Sigmoid colon (tissue), 7 donors: Measurements from ENCODE around the gene TENM4. TPM values are rescaled to one million over a fixed set of nuclear protein-coding genes. Genes with fewer than 3 reads are reported as not detected.
"Not testable (repeated sequence)": the region's sequence is repeated elsewhere in the genome, so short reads cannot be mapped to it uniquely, and the experiment has no call there.

ENCODE experiments used
- DNase-seq: peaks from one replicate; pipeline ENCODE4 v3.0.0-alpha.2; 2019
- H3K27ac ChIP-seq, 4 donors: fragments of 200-600 bp; sonication (generic); one replicate each; pipeline ENCODE4 v1.5.1; 2016 to 2019; ENCODE audit warnings: mild to moderate bottlenecking in 1 of 4
- H3K27me3 ChIP-seq, 3 donors: fragments of 200-600 bp; sonication (generic); one replicate each; pipeline ENCODE4 v1.5.1; 2019; ENCODE audit warnings: mild to moderate bottlenecking in 1 of 3
- H3K36me3 ChIP-seq, 4 donors: fragments of 200-600 bp; sonication (generic); one replicate each; pipeline ENCODE4 v1.5.1; 2016 to 2019
- H3K4me1 ChIP-seq, 4 donors: fragments of 200-600 bp; sonication (generic); one replicate each; pipeline ENCODE4 v1.5.1; 2017 to 2019
- H3K4me3 ChIP-seq, 4 donors: fragments of 200-600 bp; sonication (generic); one replicate each; pipeline ENCODE4 v1.5.1; 2017 to 2019; ENCODE audit warnings: mild to moderate bottlenecking in 2 of 4, moderate library complexity in 1 of 4
- H3K9me3 ChIP-seq, 4 donors: fragments of 200-600 bp in 3 of 4; sonication (generic) in 3 of 4; one replicate each; pipeline versions ENCODE4 v1.5.1 to v1.6.1; 2013 to 2019
- EP300 ChIP-seq, 4 donors: sonication (generic); formaldehyde crosslinking; IDR thresholded peaks; one replicate each; pipeline ENCODE4 v1.6.1; 2017; ENCODE audit warnings: antibody characterized with exemption in 4 of 4
- POLR2A ChIP-seq, 2 donors: fragments of 450-650 bp; IDR thresholded peaks; one replicate each; pipeline ENCODE4 v1.6.1; 2016; ENCODE audit warnings: antibody characterized with exemption in 2 of 2, mild to moderate bottlenecking in 2 of 2, moderate library complexity in 2 of 2
- POLR2AphosphoS5 ChIP-seq, 4 donors: sonication (generic); formaldehyde crosslinking; IDR thresholded peaks; one replicate each; pipeline ENCODE4 v1.6.1; 2017; ENCODE audit warnings: antibody characterized with exemption in 4 of 4
- WGBS, 2 donors: extraction: QIAGEN DNeasy Blood & Tissue Kit; methylation state at CpG; one replicate each; pipeline ENCODE4 v1.1.7; 2013; 5-methylcytosine and 5-hydroxymethylcytosine counted together
- intact Hi-C: fragments of 100-400 bp; cut with DNase I; formaldehyde crosslinking; loops from one replicate; pipeline ENCODE4 v1.15.1; 2023
- polyA plus RNA-seq, 3 donors: library from polyadenylated mRNA; stranded (reverse); fragments of 200-250 nt; gene quantifications; one replicate each; pipeline ENCODE4 v1.2.3, GENCODE V29; 2013
- total RNA-seq, 4 donors: library from RNA; depleted of rRNA; stranded (reverse); fragments of >200 nt; gene quantifications; one replicate each; pipeline ENCODE4 v1.1.0, GENCODE V29; 2016
- TF ChIP-seq, protein P1 (sequence below), 4 experiments: fragments of 450-650 bp in 3 of 4; fragments of 200-600 bp in 1 of 4; IDR thresholded peaks; one replicate each; pipeline ENCODE4 v1.5.1; 2016 to 2019; ENCODE audit warnings: antibody characterized with exemption in 4 of 4, mild to moderate bottlenecking in 3 of 4, moderate library complexity in 2 of 4
- donor health status: healthy with polysubstance abuse.
- donor health status: Bipolar disorder and iron deficiency.
- donor health status: healthy.

The TENM4 gene
- total and polyA plus RNA-seq, 7 donors = 0.23 to 14.6 (median 1.9) TPM; not detected in 1

DNA sequence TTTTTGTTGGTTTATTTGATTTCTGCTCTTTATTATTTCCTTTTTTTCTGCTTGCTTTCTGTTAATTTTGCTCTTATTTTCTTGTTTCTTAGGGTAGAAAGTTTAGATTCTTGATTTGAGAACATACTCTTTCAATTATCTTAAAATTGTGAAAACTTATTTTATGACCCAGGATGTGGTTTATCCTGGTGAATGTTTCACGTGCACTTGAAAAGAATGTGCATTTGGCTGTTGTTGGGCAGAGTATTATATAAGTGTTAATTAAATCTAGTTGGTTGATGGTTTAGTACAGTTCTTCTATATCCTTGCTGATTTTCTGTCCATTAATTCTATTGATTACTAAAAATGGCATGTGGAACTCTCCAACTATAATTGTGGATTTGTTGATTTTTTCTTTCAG is 799.3 kb downstream of the TENM4 start:
- 10 to 13% methylated on average over 1 of the region's 1 CpG for WGBS, 2 donors
- no peak overlapping the region for H3K27ac ChIP-seq
- no peak overlapping the region for H3K4me3 ChIP-seq
- H3K9me3 ChIP-seq = no peaks in the 10 kb centered on the region
- TF ChIP-seq, protein P1, sequence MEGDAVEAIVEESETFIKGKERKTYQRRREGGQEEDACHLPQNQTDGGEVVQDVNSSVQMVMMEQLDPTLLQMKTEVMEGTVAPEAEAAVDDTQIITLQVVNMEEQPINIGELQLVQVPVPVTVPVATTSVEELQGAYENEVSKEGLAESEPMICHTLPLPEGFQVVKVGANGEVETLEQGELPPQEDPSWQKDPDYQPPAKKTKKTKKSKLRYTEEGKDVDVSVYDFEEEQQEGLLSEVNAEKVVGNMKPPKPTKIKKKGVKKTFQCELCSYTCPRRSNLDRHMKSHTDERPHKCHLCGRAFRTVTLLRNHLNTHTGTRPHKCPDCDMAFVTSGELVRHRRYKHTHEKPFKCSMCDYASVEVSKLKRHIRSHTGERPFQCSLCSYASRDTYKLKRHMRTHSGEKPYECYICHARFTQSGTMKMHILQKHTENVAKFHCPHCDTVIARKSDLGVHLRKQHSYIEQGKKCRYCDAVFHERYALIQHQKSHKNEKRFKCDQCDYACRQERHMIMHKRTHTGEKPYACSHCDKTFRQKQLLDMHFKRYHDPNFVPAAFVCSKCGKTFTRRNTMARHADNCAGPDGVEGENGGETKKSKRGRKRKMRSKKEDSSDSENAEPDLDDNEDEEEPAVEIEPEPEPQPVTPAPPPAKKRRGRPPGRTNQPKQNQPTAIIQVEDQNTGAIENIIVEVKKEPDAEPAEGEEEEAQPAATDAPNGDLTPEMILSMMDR (IDR thresholded peaks at IDR 0.05) = no peak
- TF ChIP-seq POLR2A (IDR thresholded peaks at IDR 0.05) (no peak), EP300 (IDR thresholded peaks at IDR 0.05) (no peak), POLR2AphosphoS5 (IDR thresholded peaks at IDR 0.05) (no peak)
- H3K36me3 ChIP-seq = no peaks in the 10 kb centered on the region
- H3K27me3 ChIP-seq = no peaks in the 10 kb centered on the region
- no peak for DNase-seq
- H3K4me1 ChIP-seq = no peaks in the 10 kb centered on the region
- intact Hi-C loops = loop anchor here (10.0 kb wide), 1 partner anchor 153 kb away; no protein-coding TSS in a partner anchor

DNA sequence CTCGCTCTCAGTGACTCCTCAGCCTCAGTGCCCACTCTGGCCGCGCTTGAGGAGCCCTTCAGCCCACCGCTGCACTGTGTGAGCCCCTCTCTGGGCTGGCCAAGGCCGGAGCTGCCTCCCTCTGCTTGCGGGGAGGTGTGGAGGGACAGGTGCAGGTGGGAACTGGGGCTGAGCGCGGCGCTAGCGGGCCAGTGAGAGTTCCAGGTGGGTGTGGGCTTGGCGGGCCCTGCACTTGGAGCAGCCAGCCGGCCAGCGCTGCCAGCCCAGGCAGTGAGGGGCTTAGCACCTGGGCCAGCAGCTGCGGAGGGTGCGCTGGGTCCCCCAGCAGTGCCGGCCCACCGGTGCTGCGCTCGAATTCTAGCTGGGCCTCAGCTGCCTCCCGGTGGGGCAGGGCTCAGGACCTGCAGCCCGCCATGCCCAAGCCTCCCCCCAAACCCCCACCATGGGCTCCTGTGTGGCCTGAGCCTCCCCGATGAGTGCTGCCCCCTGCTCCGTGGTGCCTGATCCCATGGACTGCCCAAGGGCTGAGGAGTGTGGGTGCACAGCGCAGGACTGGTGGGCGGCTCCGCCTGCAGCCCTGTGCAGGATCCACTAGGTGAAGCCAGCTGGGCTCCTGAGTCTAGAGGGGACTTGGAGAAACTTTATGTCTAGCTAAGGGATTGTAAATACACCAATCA is 802.0 kb downstream of the TENM4 start:
- no peak for DNase-seq
- no peaks in the 10 kb centered on the region for H3K9me3 ChIP-seq
- no peaks in the 10 kb centered on the region for H3K4me1 ChIP-seq
- intact Hi-C loops = no loop called here
- no peaks in the 10 kb centered on the region for H3K36me3 ChIP-seq
- no peak overlapping the region for H3K27ac ChIP-seq
- WGBS, 2 donors = 91 to 93% methylated on average over 26 of the region's 26 CpGs
- TF ChIP-seq EP300 (IDR thresholded peaks at IDR 0.05) (no peak), POLR2A (IDR thresholded peaks at IDR 0.05) (no peak)
- peaks cover 0 to 2% (median 0%) of the 10 kb centered on the region in 3 donors for H3K27me3 ChIP-seq
- H3K4me3 ChIP-seq = no peak overlapping the region

GRCh38 chr11:78637527-78637926 is 803.3 kb downstream of the TENM4 start:
- H3K27me3 ChIP-seq, H3K4me1 ChIP-seq, H3K36me3 ChIP-seq, DNase-seq, intact Hi-C loops, H3K4me3 ChIP-seq, H3K9me3 ChIP-seq, H3K27ac ChIP-seq: not testable (repeated sequence)
- 88 to 89% methylated on average over 5 of the region's 5 CpGs for WGBS, 2 donors

DNA sequence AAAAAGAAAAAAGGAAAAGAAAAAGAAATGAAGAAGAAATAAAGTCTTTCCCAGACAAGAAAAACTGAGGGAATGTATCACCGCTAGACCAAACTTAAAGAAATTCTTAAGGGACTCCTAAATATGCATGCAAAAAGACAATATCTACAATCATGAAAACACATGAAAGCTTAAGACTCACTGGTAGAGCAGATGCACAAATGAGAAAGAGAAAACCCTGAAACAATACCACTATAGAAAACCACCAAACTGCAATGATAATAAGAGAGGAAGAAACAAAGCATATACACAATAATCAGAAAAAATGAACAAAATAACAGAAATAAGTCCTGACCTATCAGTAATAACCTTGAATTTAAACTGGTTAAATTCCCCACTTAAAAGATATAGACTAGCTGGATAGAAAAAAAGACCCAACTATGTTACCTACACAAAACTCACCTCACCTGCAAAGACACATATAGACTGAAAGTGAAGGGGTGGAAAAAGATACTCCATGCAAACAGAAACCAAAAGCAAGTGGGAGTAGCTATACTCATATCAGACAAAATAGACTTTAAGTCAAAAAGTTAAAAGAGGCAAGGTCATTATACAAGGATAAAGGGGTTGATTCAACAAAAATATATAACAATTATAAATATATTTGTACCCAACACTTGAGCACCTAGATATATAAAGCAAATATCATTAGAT is 804.9 kb downstream of the TENM4 start:
- Histone ChIP-seq H3K9me3 (no peaks in the 10 kb centered on the region), H3K4me3 (no peak overlapping the region), H3K36me3 (no peaks in the 10 kb centered on the region), H3K27me3 (peaks cover 0 to 4% (median 0%) of the 10 kb centered on the region in 3 donors), H3K4me1 (no peaks in the 10 kb centered on the region), H3K27ac (no peak overlapping the region)
- TF ChIP-seq, protein P1 (IDR thresholded peaks at IDR 0.05) = no peak
- TF ChIP-seq EP300 (IDR thresholded peaks at IDR 0.05) (no peak), POLR2AphosphoS5 (IDR thresholded peaks at IDR 0.05) (no peak)
- DNase-seq = no peak
- 96 to 98% methylated on average over 1 of the region's 1 CpG for WGBS, 2 donors
- intact Hi-C loops = no loop called here

- TF ChIP-seq EP300 (IDR thresholded peaks at IDR 0.05) (no peak), POLR2AphosphoS5 (IDR thresholded peaks at IDR 0.05) (no peak), POLR2A (IDR thresholded peaks at IDR 0.05) (no peak)
- TF ChIP-seq, protein P1 (IDR thresholded peaks at IDR 0.05) = no peak
- H3K36me3 ChIP-seq = no peaks in the 10 kb centered on the region
Measured at GRCh38 chr11:78633516-78634310, 807.1 kb downstream of the TENM4 start.

More at GRCh38 chr11:78633516-78634310, 807.1 kb downstream of the TENM4 start:
- intact Hi-C loops = no loop called here
- Histone ChIP-seq H3K9me3 (peaks cover 0 to 12% (median 9%) of the 10 kb centered on the region in 4 donors), H3K27me3 (peaks cover 0 to 4% (median 0%) of the 10 kb centered on the region in 3 donors), H3K4me1 (no peaks in the 10 kb centered on the region), H3K27ac (no peak overlapping the region), H3K4me3 (no peak overlapping the region)
- WGBS, 2 donors = 81 to 86% methylated on average over 7 of the region's 7 CpGs
- DNase-seq = no peak
